Keratinocyte (primary cell): ENCODE measurements around the gene HOXC11. TPM values are rescaled to one million over a fixed set of nuclear protein-coding genes. Genes with fewer than 3 reads are reported as not detected.

ENCODE experiments used
- DNase-seq: peaks from one replicate; pipeline ENCODE4 v3.0.0-alpha.2; 2011; ENCODE audit warnings: low read depth, missing footprints, low spot score
- FAIRE-seq: peaks from 2 replicates; lab custom pipeline; 2011; peaks lifted over from hg19 to GRCh38; lab: Jason Lieb, UNC
- H2AFZ ChIP-seq: 2 replicates; pipeline ENCODE4 v1.6.0; 2012; ENCODE audit warnings: low read length, control low read depth, inconsistent platforms; ENCODE audit not compliant: control insufficient read depth
- H3K27ac ChIP-seq: 2 replicates; pipeline ENCODE4 v1.5.1; 2011; ENCODE audit warnings: low read length; ENCODE audit not compliant: control insufficient read depth, insufficient read depth
- H3K27me3 ChIP-seq: 3 replicates; pipeline ENCODE4 v1.6.0; 2011; ENCODE audit warnings: low read length; ENCODE audit not compliant: control insufficient read depth, insufficient read depth; ENCODE audit errors: extremely low read depth
- H3K36me3 ChIP-seq, 2 experiments: 2 replicates in 1 of 2; 3 replicates in 1 of 2; pipeline ENCODE4 v1.5.1; 2011; ENCODE audit warnings: low read length in 2 of 2, mild to moderate bottlenecking in 1 of 2; ENCODE audit not compliant: control insufficient read depth in 2 of 2, insufficient read depth in 2 of 2; ENCODE audit errors: extremely low read depth in 1 of 2
- H3K4me1 ChIP-seq: 3 replicates; pipeline ENCODE4 v1.5.1; 2011; ENCODE audit warnings: low read length; ENCODE audit not compliant: control insufficient read depth, insufficient read depth; ENCODE audit errors: extremely low read depth
- H3K4me2 ChIP-seq: 3 replicates; pipeline ENCODE4 v1.6.0; 2011; ENCODE audit warnings: low read depth, low read length; ENCODE audit not compliant: control insufficient read depth, insufficient read depth; ENCODE audit errors: extremely low read depth
- H3K4me3 ChIP-seq, 3 experiments: fragments of 200-600 bp in 1 of 3; sonication (generic) in 1 of 3; 2 replicates in 2 of 3; 3 replicates in 1 of 3; pipeline ENCODE4 v1.5.1; 2011 to 2016; ENCODE audit warnings: low read length in 3 of 3, mild to moderate bottlenecking in 3 of 3, control low read depth in 2 of 3, inconsistent platforms in 1 of 3, low read depth in 1 of 3, mixed read lengths in 1 of 3, mixed run types in 1 of 3, moderate library complexity in 1 of 3; ENCODE audit not compliant: control insufficient read depth in 2 of 3, insufficient read depth in 2 of 3; ENCODE audit errors: extremely low read depth in 1 of 3
- H3K79me2 ChIP-seq: 2 replicates; pipeline ENCODE4 v1.6.0; 2012; ENCODE audit warnings: low read length; ENCODE audit not compliant: control insufficient read depth, insufficient read depth
- H3K9ac ChIP-seq: 3 replicates; pipeline ENCODE4 v1.6.0; 2011; ENCODE audit warnings: low read length; ENCODE audit not compliant: control insufficient read depth, insufficient read depth; ENCODE audit errors: extremely low read depth
- H3K9me1 ChIP-seq: 3 replicates; pipeline ENCODE4 v1.6.0; 2011; ENCODE audit warnings: low read length; ENCODE audit not compliant: control insufficient read depth, insufficient read depth; ENCODE audit errors: extremely low read depth
- H3K9me3 ChIP-seq: 2 replicates; pipeline ENCODE4 v1.5.1; 2012; ENCODE audit warnings: low read depth, low read length; ENCODE audit not compliant: control insufficient read depth
- H4K20me1 ChIP-seq: 3 replicates; pipeline ENCODE4 v1.6.0; 2011; ENCODE audit warnings: low read length; ENCODE audit not compliant: control insufficient read depth, insufficient read depth; ENCODE audit errors: extremely low read depth
- EZH2 ChIP-seq: IDR thresholded peaks from one replicate; pipeline ENCODE4 v1.6.1; 2012; ENCODE audit warnings: inconsistent platforms, mild to moderate bottlenecking, low read length, moderate library complexity
- dilution Hi-C: fragments of 300-500 bp; cut with MboI; formaldehyde crosslinking; loops from one replicate; pipeline ENCODE4 v1.7.0; 2020; ENCODE audit warnings: low sequenced_read_pairs; ENCODE audit not compliant: extremely low pct_ligation_motif_present
- polyA plus RNA-seq, 5 experiments: library from polyadenylated mRNA; depleted of rRNA in 3 of 5; stranded (reverse) in 3 of 5; stranded (forward) in 1 of 5; unstranded in 1 of 5; fragments of >200 nt; gene quantifications; 1 replicate in 1 of 5; 2 replicates in 3 of 5; 3 replicates in 1 of 5; pipeline versions ENCODE4 v1.2.1 to v1.2.3, GENCODE V29; 2011 to 2012; ENCODE audit warnings: missing spikeins in 2 of 5, low read depth in 1 of 5, low replicate concordance in 1 of 5
- TF ChIP-seq, protein P1 (sequence below), 3 experiments: IDR thresholded peaks in 1 of 3; conservative IDR thresholded peaks in 1 of 3; optimal IDR thresholded peaks in 1 of 3; 2 replicates in 2 of 3; 3 replicates in 1 of 3; pipeline versions ENCODE3 to v1.5.1; 2011; ENCODE audit warnings: low read length in 3 of 3, mild to moderate bottlenecking in 3 of 3, moderate library complexity in 2 of 3, control low read depth in 1 of 3, inconsistent platforms in 1 of 3; ENCODE audit not compliant: insufficient read depth in 2 of 3; ENCODE audit errors: extremely low read depth in 1 of 3

HOXC11 gene
- polyA plus RNA-seq, 1 donor (not counting 4 experiments of a cell fraction or from before 2014, with no cell fraction given): 1.6 TPM

DNA sequence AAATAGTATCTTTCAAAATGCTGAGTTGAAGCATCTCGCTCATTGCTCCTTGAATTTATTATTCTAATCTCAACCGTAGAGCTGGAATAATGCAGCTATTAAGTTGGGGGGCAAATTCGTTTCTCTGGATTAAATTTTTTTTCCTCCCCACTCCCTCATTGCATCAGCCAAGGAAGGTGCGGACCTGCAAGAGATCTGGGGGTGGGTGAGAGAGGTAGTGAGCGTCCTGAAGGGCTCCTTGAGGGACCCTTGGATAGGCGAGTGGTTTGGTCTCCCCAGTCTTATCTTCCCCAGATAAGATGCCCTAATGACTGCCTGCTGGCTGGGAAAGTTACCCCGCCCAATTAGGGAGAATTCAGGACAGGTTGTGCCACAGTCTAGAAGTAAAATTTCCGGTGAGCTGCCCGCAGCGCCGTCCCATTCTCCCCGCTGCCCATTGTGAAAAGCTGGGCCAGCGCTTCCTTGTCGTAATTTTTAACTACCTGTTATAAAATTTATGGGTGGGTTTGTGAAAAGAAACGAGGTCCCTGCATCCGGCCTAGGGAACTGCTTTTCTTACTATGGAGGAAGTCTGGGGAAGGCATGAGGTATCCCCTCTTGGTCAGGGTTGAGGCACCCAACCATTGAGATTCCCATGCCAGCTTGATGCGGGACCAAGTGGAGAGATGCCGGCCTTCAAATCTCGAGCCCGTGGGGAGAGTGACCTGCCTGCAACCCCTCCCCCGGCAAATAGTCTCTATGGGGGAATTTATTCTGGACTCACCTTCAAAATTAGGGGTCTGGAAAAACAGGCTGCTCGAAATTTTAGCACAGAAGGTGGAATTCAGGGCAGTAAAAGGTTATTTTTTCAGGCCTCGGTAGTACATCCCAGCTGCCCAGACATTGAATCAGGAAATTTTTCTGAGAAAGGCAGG, 42.3 kb downstream of the HOXC11 start:
- Histone ChIP-seq H3K4me2 (no peak overlapping the region), H3K9me1 (no peaks in the 10 kb centered on the region), H4K20me1 (no peaks in the 10 kb centered on the region), H3K9ac (no peak overlapping the region), H3K4me3 (no peak overlapping the region), H3K79me2 (peaks cover 31% of the 10 kb centered on the region), H3K27ac (no peak overlapping the region), H3K27me3 (no peaks in the 10 kb centered on the region), H3K4me1 (peaks cover 21% of the 10 kb centered on the region), H3K36me3 (no peaks in the 10 kb centered on the region), H2AFZ (no peak overlapping the region), H3K9me3 (no peaks in the 10 kb centered on the region)
- FAIRE-seq (no peak), DNase-seq (no peak)
- TF ChIP-seq, protein P1, sequence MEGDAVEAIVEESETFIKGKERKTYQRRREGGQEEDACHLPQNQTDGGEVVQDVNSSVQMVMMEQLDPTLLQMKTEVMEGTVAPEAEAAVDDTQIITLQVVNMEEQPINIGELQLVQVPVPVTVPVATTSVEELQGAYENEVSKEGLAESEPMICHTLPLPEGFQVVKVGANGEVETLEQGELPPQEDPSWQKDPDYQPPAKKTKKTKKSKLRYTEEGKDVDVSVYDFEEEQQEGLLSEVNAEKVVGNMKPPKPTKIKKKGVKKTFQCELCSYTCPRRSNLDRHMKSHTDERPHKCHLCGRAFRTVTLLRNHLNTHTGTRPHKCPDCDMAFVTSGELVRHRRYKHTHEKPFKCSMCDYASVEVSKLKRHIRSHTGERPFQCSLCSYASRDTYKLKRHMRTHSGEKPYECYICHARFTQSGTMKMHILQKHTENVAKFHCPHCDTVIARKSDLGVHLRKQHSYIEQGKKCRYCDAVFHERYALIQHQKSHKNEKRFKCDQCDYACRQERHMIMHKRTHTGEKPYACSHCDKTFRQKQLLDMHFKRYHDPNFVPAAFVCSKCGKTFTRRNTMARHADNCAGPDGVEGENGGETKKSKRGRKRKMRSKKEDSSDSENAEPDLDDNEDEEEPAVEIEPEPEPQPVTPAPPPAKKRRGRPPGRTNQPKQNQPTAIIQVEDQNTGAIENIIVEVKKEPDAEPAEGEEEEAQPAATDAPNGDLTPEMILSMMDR (optimal IDR thresholded peaks at IDR 0.05 in 1 of 3, IDR thresholded peaks at IDR 0.05 in 1 of 3, conservative IDR thresholded peaks at IDR 0.05 in 1 of 3; ENCODE audit: extremely low read depth in 1 of 3, insufficient read depth in 2 of 3, low read length in 3 of 3): no peak
- no peak for TF ChIP-seq EZH2
- dilution Hi-C loops: no loop called here

DNA sequence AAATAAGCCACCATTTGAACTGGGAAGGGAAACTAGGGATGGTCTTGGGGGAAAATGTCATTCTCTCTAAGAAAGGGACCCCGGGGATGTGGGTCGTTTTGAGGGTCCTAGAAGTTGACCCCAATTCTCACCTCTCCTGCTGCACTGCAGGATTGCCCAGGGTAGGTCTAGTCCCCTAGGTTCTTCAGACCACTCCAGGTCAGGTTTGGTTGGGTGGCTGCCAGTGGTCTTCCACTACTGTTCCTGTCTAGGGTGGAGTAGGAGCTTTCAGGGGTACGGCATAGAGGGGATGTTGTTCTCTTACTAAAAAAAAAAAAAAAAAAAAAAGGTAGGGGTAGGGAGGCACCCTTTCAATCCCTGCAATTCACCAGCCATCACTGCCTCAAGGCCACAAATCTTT, 43.1 kb downstream of the HOXC11 start:
- no peaks in the 10 kb centered on the region for H3K36me3 ChIP-seq
- FAIRE-seq: no peak
- dilution Hi-C loops: no loop called here
- H2AFZ ChIP-seq: peak overlapping the region; percentile 78
- no peaks in the 10 kb centered on the region for H3K27me3 ChIP-seq
- no peaks in the 10 kb centered on the region for H3K9me3 ChIP-seq
- TF ChIP-seq, protein P1 (optimal IDR thresholded peaks at IDR 0.05 in 1 of 3, IDR thresholded peaks at IDR 0.05 in 1 of 3, conservative IDR thresholded peaks at IDR 0.05 in 1 of 3; ENCODE audit: extremely low read depth in 1 of 3, insufficient read depth in 2 of 3, low read length in 3 of 3): no peak
- TF ChIP-seq EZH2: no peak
- peak overlapping the region; percentile 98 for H3K9ac ChIP-seq
- H3K79me2 ChIP-seq: peaks cover 39% of the 10 kb centered on the region
- H3K4me1 ChIP-seq: peaks cover 28% of the 10 kb centered on the region
- peak overlapping the region; percentile 94 for H3K4me2 ChIP-seq
- H3K4me3 ChIP-seq: peak overlapping the region; percentile 56 to 87 (median 67)
- no peaks in the 10 kb centered on the region for H3K9me1 ChIP-seq
- DNase-seq: no peak
- peak overlapping the region; percentile 98 for H3K27ac ChIP-seq
- no peaks in the 10 kb centered on the region for H4K20me1 ChIP-seq
